Suprapubic skin (tissue), 4 donors: ENCODE data around the gene WNT7A. TPM values are rescaled to one million over a fixed set of nuclear protein-coding genes. Genes with fewer than 3 reads are reported as not detected.

Experiments used
- DNase-seq, 2 donors: peaks; one replicate each; pipeline ENCODE4 v3.0.0-alpha.2; 2019; ENCODE audit warnings: low spot score in 2 of 2
- H3K27ac ChIP-seq: fragments of 200-600 bp; sonication (generic); one replicate; pipeline ENCODE4 v1.5.1; 2019
- H3K27me3 ChIP-seq: fragments of 200-600 bp; sonication (generic); one replicate; pipeline ENCODE4 v1.5.1; 2019
- H3K36me3 ChIP-seq: fragments of 200-600 bp; sonication (generic); one replicate; pipeline ENCODE4 v1.5.1; 2019
- H3K4me1 ChIP-seq: fragments of 200-600 bp; sonication (generic); one replicate; pipeline ENCODE4 v1.5.1; 2019
- H3K4me3 ChIP-seq: fragments of 200-600 bp; sonication (generic); one replicate; pipeline ENCODE4 v1.5.1; 2019; ENCODE audit warnings: mild to moderate bottlenecking
- H3K9me3 ChIP-seq: fragments of 200-600 bp; sonication (generic); one replicate; pipeline ENCODE4 v1.5.1; 2019
- EP300 ChIP-seq: sonication (generic); formaldehyde crosslinking; IDR thresholded peaks from one replicate; pipeline ENCODE4 v1.6.1; 2017; ENCODE audit warnings: antibody characterized with exemption
- POLR2A ChIP-seq, 2 donors: fragments of 450-650 bp; IDR thresholded peaks; one replicate each; pipeline ENCODE4 v1.6.1; 2017; ENCODE audit warnings: antibody characterized with exemption in 2 of 2, mild to moderate bottlenecking in 2 of 2, moderate library complexity in 2 of 2
- POLR2AphosphoS5 ChIP-seq, 3 donors: sonication (generic); formaldehyde crosslinking; IDR thresholded peaks; one replicate each; pipeline ENCODE4 v1.6.1; 2017; ENCODE audit warnings: antibody characterized with exemption in 3 of 3
- WGBS: methylation state at CpG from one replicate; pipeline ENCODE4 v1.1.5; 2018; 5-methylcytosine and 5-hydroxymethylcytosine counted together
- total RNA-seq, 4 donors: library from RNA; depleted of rRNA; stranded (reverse); fragments of >200 nt; gene quantifications; one replicate each; pipeline ENCODE4 v1.1.0, GENCODE V29; 2016
- TF ChIP-seq, protein P1 (sequence below), 2 donors: fragments of 200-600 bp in 1 of 2; fragments of 450-650 bp in 1 of 2; sonication (generic) in 1 of 2; IDR thresholded peaks; one replicate each; pipeline ENCODE4 v1.5.1; 2016 to 2019; ENCODE audit warnings: antibody characterized with exemption in 2 of 2, mild to moderate bottlenecking in 1 of 2, moderate library complexity in 1 of 2

Gene WNT7A
- total RNA-seq, 4 donors from 2014 or later: 1.1 to 3.9 (median 1.8) TPM

DNA sequence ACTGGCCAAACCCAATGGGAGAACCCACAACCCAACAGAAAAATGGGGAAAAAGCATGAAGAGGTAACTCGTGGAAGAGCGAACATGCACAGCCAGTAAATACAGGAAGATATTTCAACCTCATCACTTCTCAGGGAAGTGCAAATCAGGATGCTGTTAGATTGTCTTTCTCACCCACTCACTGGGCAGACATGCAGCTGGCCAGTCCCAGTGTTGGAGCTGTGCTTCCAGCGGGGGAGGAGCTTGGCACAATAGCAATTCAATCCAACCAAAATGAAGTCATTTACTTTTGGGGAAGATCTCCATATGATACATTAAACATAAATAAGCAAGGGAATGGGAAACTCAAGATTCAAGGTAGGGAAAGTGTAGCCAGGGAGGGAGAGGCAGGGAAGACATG is 12.1 kb downstream of the WNT7A start:
- Histone ChIP-seq H3K9me3 (no peaks in the 10 kb centered on the region), H3K4me1 (no peaks in the 10 kb centered on the region), H3K36me3 (no peaks in the 10 kb centered on the region), H3K27me3 (peaks cover 33% of the 10 kb centered on the region), H3K27ac (no peak overlapping the region), H3K4me3 (no peak overlapping the region)
- WGBS: 63% methylated on average over 3 of the region's 3 CpGs
- DNase-seq: no peak
- TF ChIP-seq, protein P1, sequence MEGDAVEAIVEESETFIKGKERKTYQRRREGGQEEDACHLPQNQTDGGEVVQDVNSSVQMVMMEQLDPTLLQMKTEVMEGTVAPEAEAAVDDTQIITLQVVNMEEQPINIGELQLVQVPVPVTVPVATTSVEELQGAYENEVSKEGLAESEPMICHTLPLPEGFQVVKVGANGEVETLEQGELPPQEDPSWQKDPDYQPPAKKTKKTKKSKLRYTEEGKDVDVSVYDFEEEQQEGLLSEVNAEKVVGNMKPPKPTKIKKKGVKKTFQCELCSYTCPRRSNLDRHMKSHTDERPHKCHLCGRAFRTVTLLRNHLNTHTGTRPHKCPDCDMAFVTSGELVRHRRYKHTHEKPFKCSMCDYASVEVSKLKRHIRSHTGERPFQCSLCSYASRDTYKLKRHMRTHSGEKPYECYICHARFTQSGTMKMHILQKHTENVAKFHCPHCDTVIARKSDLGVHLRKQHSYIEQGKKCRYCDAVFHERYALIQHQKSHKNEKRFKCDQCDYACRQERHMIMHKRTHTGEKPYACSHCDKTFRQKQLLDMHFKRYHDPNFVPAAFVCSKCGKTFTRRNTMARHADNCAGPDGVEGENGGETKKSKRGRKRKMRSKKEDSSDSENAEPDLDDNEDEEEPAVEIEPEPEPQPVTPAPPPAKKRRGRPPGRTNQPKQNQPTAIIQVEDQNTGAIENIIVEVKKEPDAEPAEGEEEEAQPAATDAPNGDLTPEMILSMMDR (IDR thresholded peaks at IDR 0.05): no peak

DNA sequence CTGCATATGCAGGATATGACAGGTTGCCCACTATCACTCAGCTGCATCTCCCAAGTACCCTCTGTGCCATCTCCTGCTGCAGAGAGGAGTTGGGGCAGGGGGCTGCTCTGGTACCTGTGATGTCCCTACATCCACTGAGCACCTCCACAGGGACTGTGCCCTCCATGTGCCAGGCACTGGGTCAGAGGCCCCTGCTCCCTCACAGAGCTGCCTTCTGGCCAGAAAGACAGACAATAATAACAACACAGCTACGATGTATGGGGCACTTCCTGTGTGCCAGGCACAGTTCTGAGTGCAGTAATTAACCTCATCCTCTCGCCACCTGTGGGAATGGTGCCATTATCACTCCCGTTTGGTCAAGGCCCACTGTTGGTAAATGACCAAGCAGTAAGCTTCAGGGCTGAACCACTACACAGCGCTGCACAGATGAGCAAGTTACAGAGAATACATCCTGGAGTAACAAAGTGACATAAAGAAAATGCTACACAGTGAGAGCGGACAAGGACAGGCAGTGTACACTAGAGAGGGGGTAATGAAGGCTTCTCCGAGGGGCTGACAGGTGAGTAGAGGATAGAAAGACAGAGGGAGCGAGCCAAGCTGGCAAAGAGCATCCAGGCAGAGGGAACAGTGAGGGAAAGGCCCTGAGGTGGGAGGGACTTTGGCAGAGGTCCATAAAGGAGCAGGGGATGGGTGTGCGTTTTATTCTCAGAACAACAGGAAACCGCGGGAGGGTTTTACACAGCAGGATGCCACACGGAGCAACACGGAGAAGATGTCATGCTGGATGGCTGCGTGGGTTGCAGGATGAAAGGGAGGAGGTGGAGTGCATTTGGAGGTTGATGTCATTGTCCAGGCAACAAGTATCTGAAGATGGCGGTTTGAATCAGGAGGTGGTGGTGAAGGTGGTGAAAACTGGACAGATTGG is 13.6 kb downstream of the WNT7A start:
- 30% methylated on average over 14 of the region's 14 CpGs for WGBS
- Histone ChIP-seq H3K9me3 (no peaks in the 10 kb centered on the region), H3K36me3 (no peaks in the 10 kb centered on the region), H3K4me1 (no peaks in the 10 kb centered on the region), H3K4me3 (no peak overlapping the region), H3K27me3 (peaks cover 41% of the 10 kb centered on the region), H3K27ac (no peak overlapping the region)
- no peak for DNase-seq
- no peak for TF ChIP-seq POLR2A (IDR thresholded peaks at IDR 0.05)
- TF ChIP-seq POLR2AphosphoS5 (IDR thresholded peaks at IDR 0.05): no peak
- TF ChIP-seq EP300: no peak
- TF ChIP-seq, protein P1 (IDR thresholded peaks at IDR 0.05): no peak

DNA sequence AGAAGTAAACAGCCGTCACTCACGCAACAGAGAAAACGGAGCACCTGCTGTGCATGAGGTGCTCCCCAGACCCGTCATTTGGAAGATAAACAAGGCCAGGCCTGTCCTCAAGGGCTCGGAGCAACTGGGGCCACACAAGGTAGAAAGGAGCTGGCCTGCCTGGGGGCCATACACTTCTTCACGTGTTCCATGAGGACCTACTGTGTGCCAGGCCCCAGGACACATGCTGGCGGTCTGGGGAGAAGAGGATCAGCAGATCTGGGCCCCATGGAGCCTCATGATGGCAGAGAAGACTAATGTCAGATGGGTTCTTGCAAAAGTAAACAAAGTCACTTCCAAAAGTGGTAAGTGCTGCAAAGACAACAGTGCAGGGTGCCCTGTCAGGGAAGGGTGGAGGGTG is 14.3 kb downstream of the WNT7A start:
- DNase-seq: no peak
- H3K4me3 ChIP-seq: no peak overlapping the region
- no peaks in the 10 kb centered on the region for H3K4me1 ChIP-seq
- no peaks in the 10 kb centered on the region for H3K9me3 ChIP-seq
- no peak overlapping the region for H3K27ac ChIP-seq
- TF ChIP-seq POLR2A (IDR thresholded peaks at IDR 0.05): no peak
- TF ChIP-seq, protein P1 (IDR thresholded peaks at IDR 0.05): no peak
- TF ChIP-seq POLR2AphosphoS5 (IDR thresholded peaks at IDR 0.05): no peak
- TF ChIP-seq EP300: no peak
- 82% methylated on average over 5 of the region's 7 CpGs for WGBS
- H3K27me3 ChIP-seq: peaks cover 47% of the 10 kb centered on the region
- H3K36me3 ChIP-seq: no peaks in the 10 kb centered on the region

DNA sequence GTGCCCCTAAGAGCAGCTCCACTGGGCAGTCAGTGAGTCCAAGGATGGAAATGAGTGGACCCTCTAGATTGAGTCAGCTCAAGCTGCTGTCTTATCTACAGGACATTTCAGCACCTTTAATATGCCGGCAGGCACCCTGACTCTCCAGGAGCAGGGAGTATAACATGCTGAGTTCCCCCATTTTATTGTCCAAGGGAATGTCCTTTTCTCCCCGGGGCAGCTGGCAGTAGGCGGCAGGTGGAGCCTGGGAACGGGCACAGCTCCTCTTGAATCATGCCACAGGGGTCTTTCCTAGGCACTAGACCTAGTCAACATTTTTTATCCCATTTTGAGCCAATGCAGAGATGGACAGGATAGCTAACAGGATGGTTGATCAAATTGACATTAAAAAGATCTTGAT is 14.8 kb downstream of the WNT7A start:
- H3K4me1 ChIP-seq: no peaks in the 10 kb centered on the region
- H3K27me3 ChIP-seq: peaks cover 49% of the 10 kb centered on the region
- H3K36me3 ChIP-seq: no peaks in the 10 kb centered on the region
- H3K4me3 ChIP-seq: no peak overlapping the region
- DNase-seq: no peak
- no peaks in the 10 kb centered on the region for H3K9me3 ChIP-seq
- H3K27ac ChIP-seq: no peak overlapping the region
- WGBS: 53% methylated on average over 4 of the region's 4 CpGs
- no peak for TF ChIP-seq EP300
- TF ChIP-seq POLR2AphosphoS5 (IDR thresholded peaks at IDR 0.05): no peak
- TF ChIP-seq, protein P1 (IDR thresholded peaks at IDR 0.05): no peak
- TF ChIP-seq POLR2A (IDR thresholded peaks at IDR 0.05): no peak

DNA sequence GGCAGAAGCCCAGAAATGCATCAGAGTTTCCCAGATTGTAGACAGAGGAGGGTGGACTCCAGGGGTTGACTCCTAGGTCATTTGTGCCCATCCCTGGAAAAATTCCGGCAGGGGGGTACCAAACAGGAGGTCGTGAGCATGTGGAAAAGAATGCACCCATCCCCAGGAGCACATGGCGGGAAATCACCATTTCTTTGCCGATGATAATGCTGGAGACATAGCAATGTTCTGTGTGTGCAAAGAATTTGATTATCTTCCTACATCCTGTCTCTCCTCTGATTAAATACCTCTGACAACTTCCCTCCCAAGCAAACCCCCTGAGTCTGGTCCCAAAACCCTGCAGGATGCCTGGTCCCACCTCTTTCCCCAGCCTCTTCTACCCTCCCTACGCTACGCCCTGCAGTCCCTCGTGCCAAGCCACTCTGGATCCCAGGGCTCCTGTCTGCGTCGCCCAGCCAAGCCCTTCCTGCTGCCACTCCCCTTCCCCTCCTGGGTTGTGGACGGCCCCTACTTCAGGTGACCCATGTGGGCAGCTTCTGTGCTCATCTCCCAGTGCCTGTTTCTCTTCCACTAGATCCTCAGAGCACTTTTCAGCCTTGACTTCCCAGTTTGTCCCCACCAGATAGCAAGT is 15.8 kb downstream of the WNT7A start:
- Histone ChIP-seq H3K27ac (no peak overlapping the region), H3K36me3 (no peaks in the 10 kb centered on the region), H3K4me3 (no peak overlapping the region), H3K27me3 (peaks cover 49% of the 10 kb centered on the region), H3K9me3 (no peaks in the 10 kb centered on the region), H3K4me1 (no peaks in the 10 kb centered on the region)
- no peak for DNase-seq
- TF ChIP-seq POLR2AphosphoS5 (IDR thresholded peaks at IDR 0.05) (no peak), EP300 (no peak)
- WGBS: 47% methylated on average over 10 of the region's 10 CpGs
